ENCODE measurements around the gene NOB1.
"Not testable (repeated sequence)": the region's sequence is repeated elsewhere in the genome, so short reads cannot be mapped to it uniquely, and the experiment has no call there.

The NOB1 gene

GRCh38 chr16:69754469-69755310 lies at the start of gene NOB1:
NOB1 (minus strand) TSS chr16:69754926; CDS start chr16:69754910, 16 bp downstream.
- DNase-seq (ENCODE audit: low read depth, low spot score) = peak; percentile 92

DNA sequence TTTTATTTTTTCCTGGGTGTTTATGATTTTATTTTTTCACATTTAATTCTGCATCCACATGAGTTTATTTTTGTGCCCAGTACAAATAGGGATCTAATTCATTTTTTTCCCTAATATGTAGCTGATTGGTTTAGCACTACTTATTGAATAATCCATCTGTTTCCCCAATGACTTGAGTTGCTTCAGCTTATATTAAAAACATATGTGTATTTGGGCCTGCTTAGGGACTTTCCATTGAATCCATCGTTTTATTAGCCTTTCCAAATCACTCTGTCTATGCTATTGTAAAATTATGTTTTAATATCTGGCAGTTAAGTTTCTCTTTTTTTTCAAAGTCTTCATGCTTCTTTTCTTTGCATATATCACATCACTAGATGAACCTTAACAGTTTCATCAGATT lies 49.6 kb upstream of the NOB1 start:
- DNase-seq (ENCODE audit: low read depth, low spot score) = no peak

GRCh38 chr16:69799611-69800031 lies 44.9 kb upstream of the NOB1 start:
- DNase-seq (ENCODE audit: low read depth, low spot score) = no peak

GRCh38 chr16:69798466-69798865 lies 43.7 kb upstream of the NOB1 start:
- no peak for DNase-seq (ENCODE audit: low read depth, low spot score)

DNA sequence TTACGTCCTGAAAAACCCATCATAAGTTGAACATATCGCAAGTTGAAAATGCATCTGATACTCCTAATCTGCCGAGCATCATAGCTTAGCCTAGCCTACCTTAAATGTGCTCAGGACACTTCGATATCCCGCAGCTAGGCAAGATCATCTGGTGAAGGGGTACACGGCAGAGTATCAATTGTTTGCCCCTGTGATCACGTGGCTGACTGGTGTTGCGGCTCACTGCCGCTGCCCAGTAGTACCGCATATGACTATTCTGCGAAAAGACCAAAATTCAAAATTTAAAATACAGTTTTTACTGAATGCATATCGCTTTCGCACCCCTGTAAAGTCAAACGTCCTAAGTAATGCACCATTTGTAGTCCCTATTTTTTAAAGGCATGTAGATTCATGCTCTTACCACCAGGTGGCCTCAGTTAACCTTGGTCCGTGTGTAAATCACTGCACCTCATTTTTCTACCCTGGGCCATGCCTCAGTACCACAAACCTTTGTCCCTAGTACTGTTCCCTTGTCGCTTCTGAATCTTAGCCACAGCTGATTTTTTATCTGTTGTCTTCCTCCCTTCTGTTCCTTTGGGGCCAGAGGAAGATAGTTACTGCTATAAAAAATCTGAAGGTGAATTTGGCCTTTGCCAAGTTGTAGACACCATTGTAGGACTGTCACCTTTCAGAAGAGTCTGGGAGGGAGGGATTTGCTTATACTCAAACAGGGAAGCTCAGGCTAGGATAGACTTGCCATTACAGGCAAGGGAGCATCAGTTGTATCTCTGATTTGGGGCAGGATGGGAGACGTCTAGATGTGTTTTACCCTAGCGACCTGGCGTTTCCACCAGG lies 41.8 kb upstream of the NOB1 start:
- DNase-seq (ENCODE audit: low read depth, low spot score) = no peak

- no peak for DNase-seq (ENCODE audit: low read depth, low spot score)
These were observed 39.8 kb upstream of the NOB1 start for GRCh38 chr16:69794486-69794885.

DNA sequence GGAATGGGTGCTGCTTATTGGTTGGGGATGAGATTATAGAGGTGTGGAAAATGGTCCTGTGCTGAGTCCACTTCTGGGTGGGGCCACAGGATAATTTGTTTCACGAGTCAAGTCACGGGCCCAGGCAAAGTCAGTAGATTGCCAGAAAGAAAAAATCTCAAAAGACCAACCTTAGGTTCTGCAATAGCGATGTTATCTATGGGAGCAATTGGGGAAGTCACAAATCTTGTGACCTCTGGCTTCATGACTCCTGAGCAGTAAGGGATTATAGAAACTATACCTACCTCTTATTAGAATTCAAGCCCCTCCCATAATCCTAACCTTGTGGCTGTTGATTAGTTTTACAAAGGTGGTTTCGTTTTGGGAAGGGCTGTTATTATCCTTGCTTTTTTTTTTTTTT lies 38.8 kb upstream of the NOB1 start:
- DNase-seq (ENCODE audit: low read depth, low spot score) = no peak

DNA sequence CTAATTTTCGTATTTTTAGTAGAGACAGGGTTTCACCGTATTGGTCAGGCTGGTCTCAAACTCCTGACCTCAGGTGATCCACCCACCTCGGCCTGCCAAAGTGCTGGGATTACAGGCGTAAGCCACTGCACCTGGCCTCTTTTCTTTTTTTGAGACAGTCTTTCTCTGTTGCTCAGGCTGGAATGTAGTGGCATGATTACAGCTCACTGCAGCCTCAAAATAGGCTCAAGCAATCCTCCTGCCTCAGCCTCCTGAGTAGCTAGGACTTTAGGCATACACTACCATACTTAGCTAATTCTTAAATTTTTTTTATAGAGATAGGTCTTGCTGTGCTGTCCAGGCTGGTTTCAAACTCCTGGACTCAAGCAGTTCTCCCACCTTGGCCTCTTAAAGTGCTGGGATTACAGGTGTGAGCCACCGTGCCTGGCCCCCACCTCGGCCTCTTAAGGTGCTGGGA lies 36.7 kb upstream of the NOB1 start:
- not testable (repeated sequence) for DNase-seq (ENCODE audit: low read depth, low spot score)

GRCh38 chr16:69787883-69788282 lies 33.2 kb upstream of the NOB1 start:
- DNase-seq (ENCODE audit: low read depth, low spot score) = no peak

GRCh38 chr16:69784586-69784985 lies 29.9 kb upstream of the NOB1 start:
- no peak for DNase-seq (ENCODE audit: low read depth, low spot score)

GRCh38 chr16:69781118-69781517 lies 26.4 kb upstream of the NOB1 start:
- no peak for DNase-seq (ENCODE audit: low read depth, low spot score)

- no peak for DNase-seq (ENCODE audit: low read depth, low spot score)
These were observed 25.0 kb upstream of the NOB1 start for GRCh38 chr16:69779724-69780123.

GRCh38 chr16:69775563-69775962 lies 20.8 kb upstream of the NOB1 start:
- no peak for DNase-seq (ENCODE audit: low read depth, low spot score)

DNA sequence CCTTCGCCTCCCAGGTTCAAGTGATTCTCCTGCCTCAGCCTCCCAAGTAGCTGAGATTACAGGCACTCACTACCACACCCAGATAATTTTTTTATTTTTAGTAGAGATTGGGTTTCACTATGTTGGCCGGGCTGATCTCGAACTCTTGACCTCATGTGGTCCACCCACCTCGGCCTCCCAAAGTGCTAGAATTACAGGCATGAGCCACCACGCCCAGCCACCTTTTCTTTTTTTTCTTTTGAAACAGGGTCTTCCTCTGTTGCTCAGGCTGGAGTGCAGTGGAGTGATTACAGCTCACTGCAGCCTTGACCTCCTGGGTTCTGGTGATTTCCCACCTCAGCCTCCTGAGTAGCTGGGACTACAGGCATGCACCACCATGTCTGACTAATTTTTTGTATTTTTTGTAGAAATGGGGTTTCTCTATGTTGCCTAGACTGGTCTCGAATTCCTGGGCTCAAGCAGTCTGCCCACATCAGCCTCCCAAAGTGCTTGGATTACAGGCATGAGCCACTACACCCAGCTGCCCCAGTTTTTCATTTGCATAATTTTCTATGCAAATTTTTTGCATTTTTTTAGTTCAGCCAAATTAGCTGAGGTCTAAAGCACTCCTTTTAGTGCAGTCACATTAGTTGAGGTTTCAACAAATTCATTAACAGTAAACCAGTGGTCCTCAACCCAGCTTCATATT lies 18.7 kb upstream of the NOB1 start:
- no peak for DNase-seq (ENCODE audit: low read depth, low spot score)

GRCh38 chr16:69771651-69771967 lies 16.9 kb upstream of the NOB1 start:
- no peak for DNase-seq (ENCODE audit: low read depth, low spot score)

DNA sequence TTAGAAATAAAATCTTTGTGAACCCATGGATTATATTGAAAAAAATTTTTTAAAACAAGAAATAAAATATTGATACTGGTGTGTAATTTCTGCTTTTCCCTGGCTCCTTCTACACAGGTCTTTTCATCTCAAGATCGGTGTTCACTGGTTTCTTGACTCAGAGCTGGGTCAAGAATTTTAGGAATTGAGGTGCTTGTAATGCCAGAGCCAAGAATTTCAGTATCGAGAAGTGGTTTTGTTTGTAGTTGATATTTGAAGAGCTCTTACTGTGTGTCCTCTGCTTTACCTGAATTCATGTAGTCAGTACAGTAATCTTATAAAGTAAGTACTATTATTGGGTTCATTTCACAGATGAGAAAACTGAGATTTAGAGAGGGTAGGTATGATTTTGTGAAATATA lies 14.7 kb upstream of the NOB1 start:
- no peak for DNase-seq (ENCODE audit: low read depth, low spot score)

DNA sequence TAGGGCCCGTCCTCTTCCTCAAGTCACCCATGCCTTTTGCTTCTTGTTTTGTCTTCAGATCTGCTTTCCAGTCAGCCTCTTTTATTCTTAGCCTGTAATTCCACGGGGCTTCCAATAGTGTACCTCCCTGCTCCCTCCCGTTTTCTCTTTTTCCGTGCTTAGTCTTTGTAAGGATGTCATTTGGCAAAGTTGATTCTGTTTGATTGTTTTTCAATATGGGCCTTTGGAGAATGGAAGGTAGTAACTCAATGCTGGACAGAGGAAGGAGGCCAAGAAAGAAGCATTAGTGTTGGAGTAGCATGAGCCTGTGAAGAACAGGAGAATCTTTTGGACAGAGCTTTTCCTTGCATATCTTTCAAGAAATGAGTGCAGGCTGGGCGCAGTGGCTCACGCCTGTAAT lies 13.9 kb upstream of the NOB1 start:
- DNase-seq (ENCODE audit: low read depth, low spot score) = no peak

DNA sequence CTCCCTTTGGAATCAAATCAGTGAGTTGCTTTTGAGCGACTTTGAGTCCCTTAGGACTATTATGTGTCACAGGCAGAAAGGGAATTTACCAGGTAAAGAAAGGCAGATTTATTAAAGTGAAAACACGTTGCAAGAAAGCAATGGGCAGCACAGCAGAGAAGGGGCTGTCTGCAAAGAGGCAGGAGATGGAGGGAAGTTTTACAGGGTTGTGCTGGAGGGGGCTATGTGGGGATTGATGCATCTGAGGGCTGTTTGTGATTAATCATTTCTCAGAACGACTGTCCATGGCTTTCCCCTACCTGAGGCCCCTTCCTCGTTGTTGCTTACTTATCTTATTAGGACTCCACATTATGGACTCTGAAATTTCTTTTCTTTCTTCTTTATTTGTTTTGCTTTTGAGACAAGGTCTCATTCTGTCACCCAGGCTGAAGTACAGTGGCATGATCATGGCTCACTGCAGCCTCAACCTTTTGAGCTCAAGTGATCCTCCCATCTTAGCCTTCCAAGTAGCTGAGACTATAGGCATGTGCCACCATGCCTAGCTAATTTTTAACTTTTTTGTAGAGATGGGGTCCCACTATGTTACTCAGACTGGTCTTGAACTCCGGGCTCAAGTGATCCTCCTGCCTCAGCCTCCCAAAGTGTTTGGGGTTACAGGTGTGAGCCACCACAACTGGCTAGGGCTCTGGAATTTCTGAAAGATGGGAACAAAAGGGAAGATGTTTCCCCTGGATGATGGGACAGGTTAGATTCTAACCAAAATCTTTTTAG lies 12.9 kb upstream of the NOB1 start:
- no peak for DNase-seq (ENCODE audit: low read depth, low spot score)

DNA sequence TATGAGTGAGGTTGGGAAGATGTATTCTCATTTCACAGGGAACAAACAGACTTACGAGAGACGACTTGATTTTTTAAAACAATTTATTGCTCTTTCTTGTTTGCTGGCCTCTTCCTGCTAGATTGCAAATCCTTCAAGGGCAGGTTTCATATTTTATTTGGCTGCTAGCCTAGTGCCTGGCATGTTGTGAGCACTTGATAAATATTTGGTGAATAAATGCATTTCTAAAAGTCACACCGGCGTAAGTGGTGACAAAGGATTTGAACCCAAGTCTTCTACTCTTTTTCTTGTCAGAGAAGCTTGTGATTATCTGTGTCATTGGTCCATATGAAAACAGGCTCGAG lies 8.8 kb upstream of the NOB1 start:
- DNase-seq (ENCODE audit: low read depth, low spot score) = no peak

GRCh38 chr16:69762814-69763598 lies 8.3 kb upstream of the NOB1 start:
- no peak for DNase-seq (ENCODE audit: low read depth, low spot score)
